IMR-90 (cell line): ENCODE results near the gene CERS6.

ENCODE experiments used
- CHD1 ChIP-seq: IDR thresholded peaks from 2 replicates; pipeline ENCODE4 v1.6.1; 2012; ENCODE audit warnings: low read depth, low read length, improper control_type of control experiment
- CTCF ChIP-seq: conservative IDR thresholded peaks from 2 replicates; pipeline ENCODE4 v1.5.1; 2012; ENCODE audit warnings: mild to moderate bottlenecking, low read depth, low read length, improper control_type of control experiment
- MAFK ChIP-seq: IDR thresholded peaks from 2 replicates; pipeline ENCODE4 v1.6.1; 2012; ENCODE audit warnings: low read depth, low read length, improper control_type of control experiment
- MAZ ChIP-seq: IDR thresholded peaks from 2 replicates; pipeline ENCODE4 v1.6.1; 2012; ENCODE audit warnings: low read depth, mild to moderate bottlenecking, low read length, improper control_type of control experiment, moderate library complexity, borderline replicate concordance
- POLR2A ChIP-seq: IDR thresholded peaks from 2 replicates; pipeline ENCODE4 v1.6.1; 2012; ENCODE audit warnings: mild to moderate bottlenecking, low read depth, low read length
- RAD21 ChIP-seq: IDR thresholded peaks from 2 replicates; pipeline ENCODE4 v1.6.1; 2012; ENCODE audit warnings: low read length, improper control_type of control experiment
- SMC3 ChIP-seq: fragments of 150-350 bp; IDR thresholded peaks from 2 replicates; pipeline ENCODE4 v1.6.1; 2016; ENCODE audit warnings: low read depth, mild to moderate bottlenecking, antibody characterized with exemption, low read length, moderate library complexity
- TF ChIP-seq, protein P1 (sequence below): fragments of 150-350 bp; IDR thresholded peaks from 2 replicates; pipeline ENCODE4 v1.6.1; 2017; ENCODE audit warnings: mild to moderate bottlenecking, antibody characterized with exemption, low read length, low read depth

DNA sequence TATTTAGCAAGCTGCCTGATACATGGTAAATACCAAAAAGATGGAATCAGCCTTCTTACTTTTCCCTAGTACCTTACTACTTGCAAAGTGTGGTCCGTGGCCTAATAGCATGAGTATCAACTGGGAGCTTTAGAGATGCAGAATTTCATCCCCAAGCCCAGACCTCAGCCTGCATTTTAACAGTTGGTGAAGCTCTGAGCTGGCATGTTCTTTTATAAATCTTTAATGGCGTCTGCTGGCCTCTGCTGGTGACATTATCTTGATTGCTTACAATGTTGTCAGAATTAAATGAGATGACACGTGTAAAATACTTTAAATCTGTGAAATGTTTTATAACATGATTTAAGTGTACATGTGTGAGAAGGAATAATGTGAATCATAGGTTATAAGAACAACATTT lies 231.2 kb downstream of the CERS6 start:
- TF ChIP-seq CTCF (no peak), POLR2A (no peak), MAFK (no peak), RAD21 (peak; percentile 23; the same call in 1 of the 2 replicates), SMC3 (0 out of 2 replicates have a peak, but pooled peaks have one; percentile 25), CHD1 (no peak), MAZ (no peak)
- TF ChIP-seq, protein P1, sequence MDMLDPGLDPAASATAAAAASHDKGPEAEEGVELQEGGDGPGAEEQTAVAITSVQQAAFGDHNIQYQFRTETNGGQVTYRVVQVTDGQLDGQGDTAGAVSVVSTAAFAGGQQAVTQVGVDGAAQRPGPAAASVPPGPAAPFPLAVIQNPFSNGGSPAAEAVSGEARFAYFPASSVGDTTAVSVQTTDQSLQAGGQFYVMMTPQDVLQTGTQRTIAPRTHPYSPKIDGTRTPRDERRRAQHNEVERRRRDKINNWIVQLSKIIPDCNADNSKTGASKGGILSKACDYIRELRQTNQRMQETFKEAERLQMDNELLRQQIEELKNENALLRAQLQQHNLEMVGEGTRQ = no peak
